ENCODE results near the gene SLC38A5. TPM values are rescaled to one million over a fixed set of nuclear protein-coding genes. Genes with fewer than 3 reads are reported as not detected.
"Not testable (repeated sequence)": the region's sequence is repeated elsewhere in the genome, so short reads cannot be mapped to it uniquely, and the experiment has no call there.

Gene SLC38A5
- total RNA-seq, 5 donors from 2014 or later (not counting 1 experiment from before 2014, with no cell fraction given) = 18.0 to 37.0 (median 26.5) TPM

- H3K4me3 Mint-ChIP-seq; H3K4me1 Mint-ChIP-seq; H3K27ac Mint-ChIP-seq; H3K27me3 Mint-ChIP-seq; H3K27ac ChIP-seq (ENCODE audit: low read length); ATAC-seq (replicated peaks in 1 of 4); H3K27me3 ChIP-seq (replicated peaks in 1 of 2; ENCODE audit: control insufficient read depth in 2 of 2, extremely low read depth in 1 of 2, insufficient read depth in 2 of 2, low read length in 1 of 2); H3K36me3 ChIP-seq (ENCODE audit: control insufficient read depth in 2 of 2, extremely low read depth in 1 of 2, insufficient read depth in 1 of 2, low read length in 1 of 2); H3K9me3 ChIP-seq; POLR2A ChIA-PET; H3K9me3 Mint-ChIP-seq; H3K36me3 Mint-ChIP-seq; CTCF ChIA-PET; DNase-seq; H3K4me3 ChIP-seq (ENCODE audit: control insufficient read depth in 1 of 2, extremely low read depth in 1 of 2, low read length in 1 of 2); H3K4me1 ChIP-seq (ENCODE audit: control insufficient read depth in 1 of 2, extremely low read depth in 1 of 2, insufficient read depth in 2 of 2, low read length in 2 of 2): not testable (repeated sequence)
- WGBS (ENCODE audit: insufficient coverage) = no CpG with 5 or more reads among the region's 15 CpGs
Measured at GRCh38 chrX:48411860-48412259, 58.2 kb downstream of the SLC38A5 start, which contains the start of gene SSX4B. Gene SSX4B, minus strand, starts transcription at chrX:48411960. Its CDS starts 588 bp downstream, at chrX:48411372.

Other genes with a start within 250 kb of the SLC38A5 start
- under 1 TPM in 3 of 5 donors, not detected in 2; 0.26 to 0.32 (median 0.29) TPM for gene SSX1, start 214.9 kb downstream of the SLC38A5 start, total RNA-seq
- not detected for gene SSX3, start 113.6 kb downstream of the SLC38A5 start, total RNA-seq
- not detected for gene SSX4, start 86.7 kb downstream of the SLC38A5 start, total RNA-seq
- gene SSX4B, start 58.3 kb downstream of the SLC38A5 start, total RNA-seq = not detected
- 10 to 100 TPM; 51.4 to 64.9 (median 56.8) TPM for gene FTSJ1, start 5.9 kb upstream of the SLC38A5 start, total RNA-seq
- 10 to 100 TPM; 16.8 to 21.7 (median 18.6) TPM for gene PORCN, start 38.7 kb upstream of the SLC38A5 start, total RNA-seq
- gene EBP, start 51.5 kb upstream of the SLC38A5 start, total RNA-seq = 10 to 100 TPM; 41.1 to 60.4 (median 46.1) TPM
- 10 to 100 TPM; 27.0 to 30.6 (median 29.5) TPM for gene TBC1D25, start 69.5 kb upstream of the SLC38A5 start, total RNA-seq
- gene RBM3, start 104.2 kb upstream of the SLC38A5 start, total RNA-seq = 100 to 1,000 TPM; 212 to 345 (median 222) TPM
- 10 to 100 TPM; 39.0 to 65.9 (median 59.3) TPM for gene WDR13, start 127.2 kb upstream of the SLC38A5 start, total RNA-seq
- gene WAS, start 213.5 kb upstream of the SLC38A5 start, total RNA-seq = 100 to 1,000 TPM in 3 of 5 donors, 10 to 100 TPM in 2; 92.0 to 118 (median 103) TPM
- 10 to 100 TPM in 3 of 5 donors, 1 to 10 TPM in 2; 7.6 to 12.0 (median 10.6) TPM for gene SUV39H1, start 226.5 kb upstream of the SLC38A5 start, total RNA-seq